ENCODE measurements around the gene PDE9A.

- TF ChIP-seq POLR2AphosphoS5 (IDR thresholded peaks at IDR 0.05; ENCODE audit: low read depth, low read length) = no peak
- TF ChIP-seq POLR2A (IDR thresholded peaks at IDR 0.05; ENCODE audit: low read depth, low read length) = no peak
- TF ChIP-seq TAF1 (IDR thresholded peaks at IDR 0.05; ENCODE audit: low read depth, low read length) = no peak
Measured at GRCh38 chr21:42612390-42612789, 41.0 kb upstream of the PDE9A start.
